Activated naive CD8-positive, alpha-beta T cell (primary cell): ENCODE measurements around the gene HHEX.
"Not testable (repeated sequence)": the region's sequence is repeated elsewhere in the genome, so short reads cannot be mapped to it uniquely, and the experiment has no call there.

Experiments
- H3K27ac Mint-ChIP-seq: one replicate; pipeline ENCODE4 v1.8.0; 2021; ENCODE audit warnings: mixed read lengths
- H3K27me3 Mint-ChIP-seq: one replicate; pipeline ENCODE4 v1.8.0; 2021; ENCODE audit warnings: mixed read lengths
- H3K36me3 Mint-ChIP-seq: one replicate; pipeline ENCODE4 v1.8.0; 2021; ENCODE audit warnings: mixed read lengths
- H3K4me1 Mint-ChIP-seq: one replicate; pipeline ENCODE4 v1.8.0; 2021; ENCODE audit warnings: low read depth, mixed read lengths
- H3K4me3 Mint-ChIP-seq: one replicate; pipeline ENCODE4 v1.8.0; 2021; ENCODE audit warnings: mild to moderate bottlenecking, mixed read lengths
- H3K9me3 Mint-ChIP-seq: one replicate; pipeline ENCODE4 v1.8.0; 2021; ENCODE audit warnings: low read depth, mixed read lengths

HHEX gene

GRCh38 chr10:92737484-92737883 is 47.7 kb downstream of the HHEX start:
- peaks cover 10% of the 10 kb centered on the region for H3K27me3 Mint-ChIP-seq
- H3K27ac Mint-ChIP-seq: no peak overlapping the region
- H3K4me3 Mint-ChIP-seq: no peak overlapping the region
- no peaks in the 10 kb centered on the region for H3K4me1 Mint-ChIP-seq
- no peaks in the 10 kb centered on the region for H3K9me3 Mint-ChIP-seq
- no peaks in the 10 kb centered on the region for H3K36me3 Mint-ChIP-seq

DNA sequence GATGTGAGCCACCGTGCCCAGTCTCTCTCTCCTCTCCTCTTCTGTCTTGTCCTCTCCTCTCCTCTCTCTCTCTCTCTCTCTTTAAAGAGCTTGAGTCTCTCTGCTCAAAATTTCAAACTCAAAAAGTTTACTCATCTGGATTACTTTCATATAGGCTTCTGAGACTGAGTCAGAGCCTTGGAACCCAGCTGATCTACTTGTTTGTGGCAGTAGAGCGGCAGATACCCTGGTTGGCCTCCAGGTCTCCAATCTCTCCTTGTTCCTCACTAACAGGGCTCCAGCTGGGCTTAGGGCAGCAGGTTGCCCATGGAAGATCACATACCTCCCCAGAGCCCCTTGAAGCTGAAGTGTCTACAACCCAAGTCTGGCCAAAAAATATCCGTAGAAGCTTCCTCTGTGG is 51.0 kb downstream of the HHEX start:
- H3K4me1 Mint-ChIP-seq: no peaks in the 10 kb centered on the region
- H3K36me3 Mint-ChIP-seq: no peaks in the 10 kb centered on the region
- no peak overlapping the region for H3K27ac Mint-ChIP-seq
- H3K9me3 Mint-ChIP-seq: no peaks in the 10 kb centered on the region
- no peak overlapping the region for H3K4me3 Mint-ChIP-seq
- H3K27me3 Mint-ChIP-seq: peaks cover 9% of the 10 kb centered on the region

GRCh38 chr10:92741741-92742140 is 52.0 kb downstream of the HHEX start:
- not testable (repeated sequence) for H3K9me3 Mint-ChIP-seq, H3K4me1 Mint-ChIP-seq, H3K27me3 Mint-ChIP-seq, H3K4me3 Mint-ChIP-seq, H3K27ac Mint-ChIP-seq, H3K36me3 Mint-ChIP-seq

- Mint-ChIP-seq H3K4me3 (no peak overlapping the region), H3K27me3 (peaks cover 5% of the 10 kb centered on the region), H3K36me3 (no peaks in the 10 kb centered on the region), H3K9me3 (no peaks in the 10 kb centered on the region), H3K4me1 (no peaks in the 10 kb centered on the region), H3K27ac (no peak overlapping the region)
These were observed 52.8 kb downstream of the HHEX start for GRCh38 chr10:92742331-92743228.
